T-helper 9 cell (primary cell): ENCODE data around the gene ROBO2.

Experiments
- DNase-seq: peaks from one replicate; pipeline ENCODE4 v3.0.0-alpha.2; 2020

Gene ROBO2

DNA sequence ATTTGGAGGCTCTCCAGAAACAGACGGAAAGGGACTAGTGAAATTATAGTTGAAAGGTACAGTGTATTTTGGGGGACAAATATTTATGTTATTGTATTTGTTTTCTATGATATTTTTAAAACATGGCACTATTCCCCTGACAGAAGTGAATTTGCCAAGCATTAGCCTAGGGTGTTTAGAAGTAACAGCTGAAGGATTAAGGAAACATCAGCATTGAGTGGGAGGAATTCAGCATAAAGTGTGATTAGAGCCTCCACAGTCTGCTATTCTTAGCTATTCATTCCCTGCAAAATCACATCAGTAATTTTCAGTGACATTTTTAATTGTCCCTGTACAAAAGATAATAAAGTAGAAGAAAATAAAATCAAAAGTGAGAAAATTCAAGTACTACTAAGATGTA, 231.4 kb downstream of the ROBO2 start:
- no peak for DNase-seq

DNA sequence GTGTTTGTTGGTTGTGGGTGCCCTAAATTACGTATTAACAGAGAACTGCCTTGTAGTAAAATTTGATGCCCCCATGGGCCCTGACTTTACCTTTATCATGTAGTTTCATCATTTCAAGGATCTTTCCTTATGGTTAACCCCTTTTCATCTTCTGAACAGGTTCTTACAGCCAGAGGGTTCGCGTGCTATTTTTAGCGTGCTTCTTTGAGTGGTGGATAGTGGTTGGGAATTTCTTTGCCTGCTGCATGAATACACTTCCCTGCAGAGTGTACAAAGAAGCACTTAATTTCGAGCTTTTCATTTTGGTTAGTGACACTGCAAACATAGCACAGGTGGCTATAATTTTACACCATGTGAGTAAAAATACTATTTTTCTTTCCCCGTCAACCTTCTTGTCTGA, 231.8 kb downstream of the ROBO2 start:
- DNase-seq: no peak

DNA sequence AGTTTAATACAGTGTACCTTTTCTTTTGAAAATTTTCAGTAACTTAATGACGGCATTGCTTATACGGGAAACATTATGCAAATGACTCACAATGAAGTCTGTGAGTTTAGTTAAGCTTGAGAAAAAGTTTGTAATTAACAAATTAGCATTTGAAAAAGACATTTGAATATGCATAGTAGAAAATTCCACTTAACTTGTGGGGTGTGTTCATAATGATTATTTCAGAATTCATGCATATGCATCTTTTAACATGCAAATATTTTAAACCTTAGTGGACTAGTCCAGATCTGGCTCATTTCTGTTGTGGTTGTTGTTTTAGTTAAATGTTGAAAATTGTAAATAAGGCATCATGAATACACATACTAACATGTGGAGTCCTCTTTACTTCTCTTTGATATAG, 239.4 kb downstream of the ROBO2 start:
- no peak for DNase-seq

DNA sequence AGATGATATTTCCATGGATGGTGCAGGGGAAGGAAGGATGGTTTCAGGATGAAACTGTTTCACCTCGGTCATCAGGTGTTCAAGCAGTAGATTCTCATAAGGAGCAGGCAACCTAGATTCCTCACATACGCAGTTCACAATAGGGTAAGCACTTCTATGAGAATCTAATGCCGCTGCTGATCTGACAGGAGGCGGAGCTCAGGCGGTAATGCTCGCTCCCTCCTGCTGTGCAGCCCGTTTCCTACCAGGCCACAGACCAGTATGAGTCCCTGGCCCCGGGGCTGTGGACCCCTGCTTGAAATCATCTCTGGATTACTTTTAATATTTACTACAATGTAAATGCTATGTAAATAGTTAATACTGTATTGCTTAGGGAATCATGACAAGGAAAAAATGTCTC, 241.8 kb downstream of the ROBO2 start:
- no peak for DNase-seq

DNA sequence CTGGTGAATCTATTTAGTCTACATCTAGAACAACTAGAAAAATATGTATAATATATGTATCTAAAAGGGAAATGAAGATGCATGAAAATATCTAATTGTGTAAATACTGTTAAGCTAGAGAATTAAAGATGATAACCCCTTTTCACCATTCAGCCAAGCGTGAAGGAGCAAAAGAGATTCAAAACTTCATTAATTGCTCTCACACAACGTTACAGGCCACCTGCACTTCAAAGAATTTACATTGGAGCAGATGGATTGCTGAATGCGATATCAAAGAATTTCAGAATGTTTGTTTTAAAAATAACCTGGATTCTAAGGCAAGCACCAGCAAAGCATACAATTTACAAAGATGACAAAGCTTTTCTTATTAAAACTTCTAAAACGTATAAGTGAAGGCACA, 243.2 kb downstream of the ROBO2 start:
- DNase-seq: no peak

DNA sequence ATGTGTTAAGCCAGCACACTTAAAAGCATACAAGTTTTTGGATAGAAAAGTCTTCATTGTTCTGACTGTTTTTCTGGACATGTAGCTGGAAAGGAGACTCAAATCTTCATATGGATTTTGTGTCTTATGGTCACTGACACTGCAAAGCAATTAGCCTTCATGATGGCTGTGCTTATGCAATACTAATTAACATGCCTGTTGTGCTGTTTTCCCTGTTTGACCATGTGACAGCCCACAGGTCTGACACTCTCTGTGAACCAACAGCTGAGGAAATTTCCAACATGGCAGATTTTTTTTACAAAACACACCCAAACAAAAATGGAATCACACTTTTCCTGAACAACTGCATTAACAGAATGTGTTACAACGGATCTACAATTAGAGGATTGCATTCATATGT, 248.4 kb downstream of the ROBO2 start:
- DNase-seq: no peak

DNA sequence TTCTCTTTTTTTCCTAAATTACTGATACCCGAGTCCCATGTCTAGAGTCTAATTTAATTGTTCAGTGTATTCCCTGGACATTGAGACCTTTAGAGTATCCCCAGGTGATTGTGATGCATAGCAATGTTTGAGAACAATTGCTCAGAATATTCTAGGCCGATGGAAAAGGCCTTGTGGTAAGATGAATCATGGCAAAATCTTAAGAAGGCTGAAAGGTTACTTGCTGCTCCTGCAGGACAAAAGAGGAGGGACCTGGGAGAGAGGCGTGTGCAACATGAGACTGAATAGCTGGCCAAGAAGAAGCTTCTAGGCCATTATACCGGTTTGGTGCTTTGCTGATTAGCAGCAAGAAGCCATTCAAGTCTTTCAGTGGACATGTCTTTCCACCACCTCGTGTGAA, 256.6 kb downstream of the ROBO2 start:
- no peak for DNase-seq

DNA sequence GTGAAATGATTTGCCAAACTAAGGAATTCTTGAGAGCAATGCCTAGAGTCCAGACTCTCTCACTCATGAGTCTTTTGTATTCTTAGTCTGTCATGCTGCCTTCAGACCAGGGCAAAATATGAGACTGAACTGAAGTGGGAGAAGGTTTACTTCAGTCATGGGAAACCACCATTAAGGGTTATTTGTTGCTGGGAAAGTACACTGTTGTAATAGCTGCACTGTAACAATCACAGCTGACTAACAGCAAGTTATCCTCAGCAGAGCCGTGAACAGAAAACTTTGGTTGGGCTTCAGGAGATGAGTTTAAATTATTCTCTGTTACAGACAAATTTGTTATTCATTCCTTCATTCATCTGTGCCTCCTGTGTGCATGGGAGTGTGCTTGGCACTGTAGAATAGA, 258.5 kb downstream of the ROBO2 start:
- DNase-seq: no peak

DNA sequence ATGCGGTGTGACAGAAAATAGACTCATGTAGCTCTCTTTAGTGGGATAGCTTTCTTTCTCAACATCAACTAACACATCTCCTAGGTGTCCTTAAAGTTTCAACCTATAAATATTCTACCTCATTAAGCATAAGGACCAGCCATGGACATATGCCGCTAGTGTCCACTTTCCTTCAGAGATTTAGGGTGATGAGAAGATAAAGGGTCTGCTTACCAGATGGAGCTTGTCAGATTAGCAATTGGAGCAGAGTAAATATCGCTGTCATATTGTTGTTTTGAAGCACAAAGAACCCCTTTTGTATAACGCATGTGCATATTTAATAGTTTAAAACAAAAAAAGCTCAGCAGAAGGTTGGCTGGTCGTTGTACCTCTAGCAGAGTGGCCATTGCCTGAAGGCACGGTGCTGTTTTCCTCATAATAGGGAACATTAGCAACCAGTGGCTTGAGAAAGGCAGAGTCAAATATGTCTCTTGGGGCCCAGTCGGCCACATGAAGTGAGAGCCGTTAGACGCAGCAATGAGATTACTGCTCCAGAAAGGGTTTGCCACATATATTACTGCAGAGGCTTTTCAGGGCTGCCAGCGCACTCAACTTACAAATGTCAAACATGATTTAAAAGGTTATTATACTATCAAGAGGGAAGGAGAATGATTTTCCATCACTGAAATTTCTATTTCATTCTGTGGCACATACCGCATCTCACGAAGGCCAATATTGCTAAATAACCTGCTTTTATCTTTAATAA, 264.2 kb downstream of the ROBO2 start:
- no peak for DNase-seq

DNA sequence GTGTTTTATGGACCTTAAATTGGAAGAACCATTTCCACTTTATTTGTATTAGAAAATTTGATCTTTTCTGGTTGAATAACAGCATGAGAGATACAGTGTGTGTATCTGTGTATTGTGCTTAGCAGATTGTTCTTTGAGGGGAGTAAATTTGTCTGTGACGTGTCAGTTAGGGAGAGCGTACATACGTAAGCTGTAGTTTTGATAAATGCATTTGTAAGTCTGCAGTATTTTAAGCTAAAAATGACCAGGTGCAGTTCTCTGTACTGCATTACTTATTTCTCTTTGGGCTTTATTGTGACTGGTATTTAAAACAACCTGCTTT, 264.8 kb downstream of the ROBO2 start:
- no peak for DNase-seq

DNA sequence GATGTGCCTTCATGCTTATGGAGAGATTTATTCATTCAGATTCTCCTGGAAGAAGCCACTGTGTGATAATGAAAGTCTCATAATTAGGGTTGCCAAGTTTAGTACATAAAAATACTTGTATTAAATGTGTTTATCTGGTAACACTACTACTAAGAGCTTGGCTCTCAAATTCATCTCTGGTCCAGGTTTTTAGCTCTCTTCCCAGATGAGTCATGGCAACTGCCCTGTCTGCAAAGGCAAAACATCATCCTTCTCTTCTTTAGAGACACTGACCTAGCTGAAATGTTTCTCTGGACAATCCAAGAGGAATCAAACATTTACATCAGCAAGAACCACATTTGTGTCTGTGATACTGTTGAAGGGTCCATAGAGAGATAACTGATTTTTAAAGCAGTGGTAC, 269.6 kb downstream of the ROBO2 start:
- DNase-seq: no peak

DNA sequence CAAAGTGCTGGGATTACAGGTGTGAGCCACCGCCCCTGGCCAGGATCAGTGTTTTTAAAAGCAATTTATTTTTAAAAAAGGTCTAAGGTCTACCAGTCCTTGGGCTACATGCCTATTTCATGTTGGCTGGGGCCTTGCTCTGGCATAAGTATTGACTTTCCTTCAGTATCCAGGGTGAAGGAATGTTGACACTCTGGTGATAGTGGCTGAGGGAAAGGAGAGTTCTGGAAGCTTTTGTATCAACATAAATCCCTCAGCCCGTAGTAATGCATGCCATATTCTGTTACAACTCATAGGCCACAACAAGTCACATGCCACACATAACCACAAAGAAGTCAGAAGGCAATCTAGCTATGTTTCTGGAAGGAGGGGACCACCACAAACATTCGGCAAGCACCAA, 273.9 kb downstream of the ROBO2 start:
- no peak for DNase-seq

DNA sequence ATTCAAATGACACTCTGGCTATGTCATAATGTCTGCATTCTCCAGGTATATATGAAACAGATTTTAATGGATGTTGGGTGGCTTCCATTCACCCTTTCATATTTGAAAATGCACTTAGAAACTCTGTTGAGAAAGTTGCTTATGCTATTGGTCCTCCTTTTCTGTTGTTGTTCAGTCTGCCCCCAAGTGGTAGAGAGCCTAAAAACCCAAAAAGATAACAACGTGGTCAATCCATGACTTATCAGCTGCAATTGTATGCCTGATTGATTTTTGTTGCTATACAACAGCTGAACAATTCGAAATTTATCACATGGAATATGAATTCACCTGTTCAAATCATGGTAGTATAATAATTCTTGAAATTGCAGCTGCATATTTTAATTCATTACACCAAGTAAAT, 279.8 kb downstream of the ROBO2 start:
- no peak for DNase-seq

DNA sequence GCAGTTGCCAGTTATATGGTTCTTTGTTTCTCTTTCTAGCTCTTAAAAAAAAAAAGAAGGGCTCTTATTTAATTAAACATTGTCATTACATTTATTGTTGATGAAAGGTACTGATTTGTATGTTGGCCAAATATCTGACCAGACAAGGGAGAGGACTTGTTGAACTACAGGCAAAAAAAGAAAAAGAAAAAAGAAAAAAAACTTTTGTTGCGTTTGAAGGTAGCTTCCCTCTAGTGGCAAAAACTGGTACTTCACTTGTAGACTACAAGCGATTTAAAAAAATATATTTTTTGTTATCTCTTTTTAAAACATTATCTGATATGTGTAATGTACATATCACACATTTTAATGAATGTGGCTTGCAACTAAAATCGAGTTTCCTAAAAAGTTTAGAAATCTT, 280.6 kb downstream of the ROBO2 start:
- no peak for DNase-seq

DNA sequence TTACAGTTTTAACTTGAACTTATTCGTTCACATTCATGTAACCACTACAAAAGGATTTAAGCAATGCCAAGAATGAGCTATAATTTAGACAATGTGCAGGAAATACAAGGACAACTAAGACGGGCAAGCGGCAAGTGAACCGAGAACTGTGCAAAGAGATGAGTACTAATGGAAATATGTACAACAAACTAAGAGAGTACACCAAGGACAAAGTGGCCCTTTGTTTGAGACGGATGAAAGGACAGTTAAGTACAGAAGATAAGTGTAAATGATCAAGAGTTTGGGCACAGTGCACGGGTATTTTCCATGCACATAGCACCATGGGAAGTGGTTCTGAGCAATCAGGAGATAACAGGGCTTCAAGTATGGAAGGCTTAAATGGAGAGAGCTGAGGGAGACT, 281.7 kb downstream of the ROBO2 start:
- DNase-seq: no peak

DNA sequence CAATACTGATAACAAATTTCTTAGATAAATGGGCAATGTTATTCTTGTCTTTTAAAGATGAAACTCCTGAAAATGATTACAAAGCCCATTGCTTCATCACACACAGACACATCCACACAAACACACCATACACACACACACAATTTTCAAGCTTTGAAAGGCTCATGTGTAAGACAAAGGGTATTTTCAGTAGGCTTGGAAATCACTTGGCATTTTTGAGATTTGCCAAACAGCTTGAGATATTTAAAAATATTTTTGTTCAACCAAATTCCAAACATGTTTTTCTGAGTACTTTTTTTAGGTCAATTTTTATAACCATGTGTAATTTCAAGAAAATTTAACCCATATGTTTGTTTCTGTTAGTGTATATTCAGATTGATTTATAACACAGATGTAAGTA, 283.7 kb downstream of the ROBO2 start:
- DNase-seq: no peak

DNA sequence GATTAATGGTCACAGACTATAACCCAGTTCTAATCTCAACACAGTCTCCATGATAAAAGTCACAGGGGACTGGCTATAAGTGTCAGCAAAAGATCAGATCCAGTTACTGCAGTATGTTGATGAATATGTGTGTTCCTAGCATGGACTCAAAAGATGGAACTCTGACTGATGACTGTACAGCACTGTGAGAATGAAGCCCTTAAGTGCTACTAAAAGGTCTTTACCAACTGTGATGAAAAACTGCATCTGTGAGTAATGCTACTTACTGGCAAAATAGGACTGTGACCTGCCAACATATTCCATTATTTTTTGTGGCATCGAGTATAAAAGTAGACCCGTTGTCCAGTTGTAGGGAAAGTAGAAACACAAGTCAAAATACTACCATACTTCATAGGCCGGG, 284.2 kb downstream of the ROBO2 start:
- no peak for DNase-seq

DNA sequence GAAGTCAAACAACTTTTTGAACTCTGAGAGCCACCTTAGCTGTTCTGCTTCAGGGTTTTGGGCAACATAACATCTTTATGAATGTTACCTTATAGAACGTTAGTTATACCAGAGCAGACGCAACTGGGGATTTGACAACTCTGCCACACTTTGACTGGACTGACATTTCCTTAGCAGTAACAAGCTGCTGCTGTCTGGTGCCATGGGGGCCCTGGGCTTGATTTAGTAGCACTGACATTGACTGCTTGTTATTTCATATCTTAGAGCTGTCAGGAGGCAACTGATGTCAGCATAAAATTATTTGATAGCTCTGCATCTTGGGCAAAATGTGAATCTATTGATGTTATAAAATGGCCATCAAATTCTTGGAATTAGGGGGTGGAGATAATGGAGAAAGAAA, 285.4 kb downstream of the ROBO2 start:
- no peak for DNase-seq

DNA sequence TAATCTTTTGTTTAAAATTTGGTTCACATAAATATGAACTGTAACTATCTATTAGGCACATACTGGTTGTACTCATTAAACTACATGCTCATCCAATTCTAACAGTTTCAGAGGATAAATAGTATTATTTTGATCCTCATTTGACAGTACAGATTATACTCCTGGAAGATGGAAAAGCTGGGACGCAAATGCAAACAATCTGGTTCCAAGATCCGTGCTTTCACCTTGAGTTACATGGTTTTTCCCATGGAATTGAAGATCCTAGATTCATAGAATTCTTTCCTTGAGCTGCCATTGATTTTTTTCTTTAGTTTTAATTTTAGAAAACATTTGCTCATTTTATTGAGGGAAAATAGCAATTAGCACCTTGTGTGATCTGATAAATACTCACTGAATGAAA, 285.8 kb downstream of the ROBO2 start:
- DNase-seq: no peak

DNA sequence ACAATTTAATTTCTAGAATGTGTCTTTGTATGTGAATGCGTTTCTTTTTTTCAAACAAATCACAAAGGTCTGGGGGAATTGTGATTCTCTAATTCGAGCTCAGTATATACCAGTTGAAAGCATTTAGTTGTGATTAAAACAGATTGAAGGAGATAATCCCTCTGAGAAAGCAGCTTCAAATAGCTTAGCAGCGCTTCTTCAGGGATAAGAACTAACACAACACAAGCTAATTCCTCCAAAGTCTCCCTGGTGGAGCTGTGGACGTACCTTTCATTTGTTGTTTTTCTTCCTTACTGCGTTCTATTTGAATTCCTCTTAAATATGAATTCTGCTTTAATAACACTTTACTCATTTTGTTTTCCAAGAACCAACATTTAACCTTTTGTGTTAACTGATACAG, 286.7 kb downstream of the ROBO2 start:
- DNase-seq: no peak

DNA sequence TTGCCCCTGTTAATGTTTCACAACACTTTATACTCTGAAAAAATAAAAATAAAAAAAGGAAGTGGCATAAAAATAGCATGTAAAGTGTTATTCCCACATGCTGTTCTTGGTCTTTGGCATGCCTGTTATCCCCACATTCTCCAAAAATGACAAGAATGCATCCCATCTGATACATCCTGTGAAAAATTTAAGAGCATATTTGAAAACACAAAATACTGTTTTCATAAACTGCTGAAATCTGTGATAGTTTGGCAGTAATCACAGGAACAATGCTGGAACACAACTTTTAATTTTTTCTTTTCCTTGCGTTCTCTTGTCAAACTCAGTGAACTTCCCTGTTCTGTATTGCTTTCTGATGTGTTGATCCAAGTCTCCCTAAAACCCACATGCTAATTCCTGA, 288.8 kb downstream of the ROBO2 start:
- no peak for DNase-seq

DNA sequence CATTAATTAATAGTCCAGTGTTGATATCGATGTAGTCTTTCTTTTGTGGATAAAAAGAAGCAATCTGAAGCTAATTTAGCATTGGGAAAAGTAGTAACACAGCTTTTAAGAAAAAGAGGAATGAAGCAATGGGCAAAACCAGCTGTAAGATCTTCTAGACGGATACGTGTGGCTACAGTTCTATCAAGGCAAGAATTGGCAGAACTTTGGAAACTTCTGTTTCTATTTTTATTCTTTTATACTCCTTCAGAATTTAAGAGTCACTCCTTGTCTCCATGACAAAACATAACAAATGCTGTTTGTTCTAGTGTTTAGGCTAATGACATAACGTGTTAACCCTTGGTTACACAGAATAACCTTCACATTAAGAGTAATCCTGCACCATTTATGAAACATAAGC, 289.2 kb downstream of the ROBO2 start:
- no peak for DNase-seq

DNA sequence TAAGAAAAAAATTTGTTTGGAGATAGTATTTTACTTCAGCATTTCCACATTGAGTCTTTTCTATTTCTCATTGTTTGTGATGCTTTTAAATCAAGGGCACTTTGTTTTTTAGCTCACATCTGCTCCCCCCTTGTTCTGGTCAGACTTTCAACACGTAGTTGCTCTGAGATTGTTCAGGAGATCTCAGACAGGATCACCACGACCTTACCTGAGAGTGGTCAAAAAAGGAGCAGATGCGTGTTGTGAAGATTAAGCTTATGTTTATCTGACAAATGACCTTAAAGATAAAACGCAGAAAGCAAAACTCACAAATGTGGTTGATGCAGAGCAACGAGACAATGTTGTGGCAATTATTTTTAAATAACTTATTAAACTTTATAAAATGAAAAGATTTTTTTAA, 298.3 kb downstream of the ROBO2 start:
- DNase-seq: no peak

DNA sequence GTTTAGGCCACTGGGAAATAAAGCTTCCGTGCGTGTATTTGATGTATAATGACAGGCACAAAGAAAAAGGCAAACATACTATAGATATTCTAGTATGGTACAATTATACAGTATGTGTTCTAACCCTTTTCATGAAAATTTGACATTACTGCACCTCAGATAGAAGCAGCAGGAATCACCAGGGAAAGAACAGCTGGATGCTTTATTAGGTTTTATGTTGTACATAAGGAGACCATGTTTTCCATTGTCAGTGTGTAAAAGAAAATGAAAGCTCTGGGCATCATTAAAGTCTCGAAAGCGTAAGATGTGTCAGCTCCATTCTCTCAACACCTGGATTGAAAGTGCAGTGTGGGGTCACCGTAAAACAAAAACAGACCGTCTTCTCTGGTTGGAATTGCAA, 302.1 kb downstream of the ROBO2 start:
- no peak for DNase-seq

DNA sequence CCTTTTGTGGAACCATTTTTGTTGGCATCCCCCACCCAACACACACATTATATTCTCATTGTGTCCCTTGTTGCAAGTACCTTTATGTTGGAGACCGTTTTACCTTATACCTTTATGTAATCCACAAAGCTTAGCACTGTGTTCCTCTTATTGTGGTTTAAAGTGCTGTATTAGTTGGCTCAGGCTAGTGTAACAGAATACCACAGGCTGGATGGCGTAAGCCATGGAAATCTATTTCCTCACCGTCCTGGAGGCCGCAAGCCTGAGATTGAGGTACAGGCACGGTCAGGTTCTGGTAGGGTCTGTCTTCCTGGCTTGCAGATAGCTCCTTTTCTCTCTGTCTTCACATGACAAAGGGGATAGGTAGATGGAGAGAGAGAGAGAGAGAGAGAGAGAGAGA, 302.8 kb downstream of the ROBO2 start:
- no peak for DNase-seq

DNA sequence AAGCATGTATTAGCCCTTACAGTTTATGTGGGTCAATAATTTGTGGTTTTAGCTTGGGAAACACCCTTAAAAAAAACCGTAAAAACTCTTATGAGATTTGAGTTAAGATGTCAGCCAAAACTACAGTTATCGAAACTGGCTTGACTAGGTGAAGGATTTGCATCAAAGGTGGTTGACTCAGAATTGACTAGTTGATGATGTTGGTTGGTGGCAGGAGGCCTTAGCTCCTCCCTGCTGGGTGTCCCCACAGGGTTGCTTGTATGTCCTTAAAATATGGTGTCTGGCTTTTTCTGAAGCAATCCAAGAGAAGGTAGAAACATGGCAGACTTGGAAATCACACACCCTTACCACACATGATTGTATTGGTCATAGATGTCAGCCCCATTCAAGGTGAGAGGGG, 305.1 kb downstream of the ROBO2 start:
- DNase-seq: no peak
